ENCODE results near the gene SLC47A2.

The SLC47A2 gene

DNA sequence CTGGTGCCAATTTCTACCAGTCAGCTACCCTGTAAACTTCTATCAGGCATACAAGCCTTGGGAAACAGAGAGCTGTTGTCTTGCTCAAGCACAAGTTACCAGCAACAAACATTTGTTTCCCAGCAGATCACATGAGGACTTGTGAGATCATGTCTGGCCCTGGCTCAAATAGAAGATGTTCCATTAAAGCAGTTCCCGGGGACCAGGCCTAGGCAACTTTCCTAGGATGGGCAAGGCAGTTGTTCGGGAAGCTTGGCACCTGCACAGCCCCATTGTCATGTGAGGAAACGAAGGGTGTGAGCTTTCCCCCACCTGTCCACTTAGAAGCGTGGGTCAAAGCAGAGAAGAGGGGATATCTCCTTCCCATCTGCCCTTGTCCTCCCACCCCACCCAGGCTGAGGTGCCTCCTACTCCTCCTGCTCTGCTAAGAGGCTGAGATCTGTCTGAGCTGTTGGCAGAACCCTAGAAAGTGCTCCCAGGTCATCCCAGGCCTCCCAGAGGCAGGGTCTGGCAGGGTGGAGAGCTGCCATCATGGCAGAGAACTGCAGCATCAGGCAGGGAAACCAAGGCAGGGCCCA, 11.2 kb upstream of the SLC47A2 start:
- Histone ChIP-seq H3K27me3 (ENCODE audit: insufficient read depth, low read depth) (no peaks in the 10 kb centered on the region), H2AFZ (ENCODE audit: low read depth) (no peak overlapping the region), H3K4me2 (no peak overlapping the region), H4K20me1 (ENCODE audit: insufficient read depth) (no peaks in the 10 kb centered on the region), H3K4me3 (IDR thresholded peaks at IDR 0.05; ENCODE audit: insufficient read depth, low read depth, low read length) (no peak overlapping the region), H3K79me2 (ENCODE audit: insufficient read depth, low read depth) (no peaks in the 10 kb centered on the region), H3K4me1 (ENCODE audit: low read depth, poor library complexity, severe bottlenecking) (no peaks in the 10 kb centered on the region), H3K9ac (no peak overlapping the region), H3K36me3 (ENCODE audit: insufficient read depth) (no peaks in the 10 kb centered on the region), H3K27ac (no peak overlapping the region)
- TF ChIP-seq, protein P1, sequence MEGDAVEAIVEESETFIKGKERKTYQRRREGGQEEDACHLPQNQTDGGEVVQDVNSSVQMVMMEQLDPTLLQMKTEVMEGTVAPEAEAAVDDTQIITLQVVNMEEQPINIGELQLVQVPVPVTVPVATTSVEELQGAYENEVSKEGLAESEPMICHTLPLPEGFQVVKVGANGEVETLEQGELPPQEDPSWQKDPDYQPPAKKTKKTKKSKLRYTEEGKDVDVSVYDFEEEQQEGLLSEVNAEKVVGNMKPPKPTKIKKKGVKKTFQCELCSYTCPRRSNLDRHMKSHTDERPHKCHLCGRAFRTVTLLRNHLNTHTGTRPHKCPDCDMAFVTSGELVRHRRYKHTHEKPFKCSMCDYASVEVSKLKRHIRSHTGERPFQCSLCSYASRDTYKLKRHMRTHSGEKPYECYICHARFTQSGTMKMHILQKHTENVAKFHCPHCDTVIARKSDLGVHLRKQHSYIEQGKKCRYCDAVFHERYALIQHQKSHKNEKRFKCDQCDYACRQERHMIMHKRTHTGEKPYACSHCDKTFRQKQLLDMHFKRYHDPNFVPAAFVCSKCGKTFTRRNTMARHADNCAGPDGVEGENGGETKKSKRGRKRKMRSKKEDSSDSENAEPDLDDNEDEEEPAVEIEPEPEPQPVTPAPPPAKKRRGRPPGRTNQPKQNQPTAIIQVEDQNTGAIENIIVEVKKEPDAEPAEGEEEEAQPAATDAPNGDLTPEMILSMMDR (conservative IDR thresholded peaks at IDR 0.05; ENCODE audit: low read depth, low read length): no peak

DNA sequence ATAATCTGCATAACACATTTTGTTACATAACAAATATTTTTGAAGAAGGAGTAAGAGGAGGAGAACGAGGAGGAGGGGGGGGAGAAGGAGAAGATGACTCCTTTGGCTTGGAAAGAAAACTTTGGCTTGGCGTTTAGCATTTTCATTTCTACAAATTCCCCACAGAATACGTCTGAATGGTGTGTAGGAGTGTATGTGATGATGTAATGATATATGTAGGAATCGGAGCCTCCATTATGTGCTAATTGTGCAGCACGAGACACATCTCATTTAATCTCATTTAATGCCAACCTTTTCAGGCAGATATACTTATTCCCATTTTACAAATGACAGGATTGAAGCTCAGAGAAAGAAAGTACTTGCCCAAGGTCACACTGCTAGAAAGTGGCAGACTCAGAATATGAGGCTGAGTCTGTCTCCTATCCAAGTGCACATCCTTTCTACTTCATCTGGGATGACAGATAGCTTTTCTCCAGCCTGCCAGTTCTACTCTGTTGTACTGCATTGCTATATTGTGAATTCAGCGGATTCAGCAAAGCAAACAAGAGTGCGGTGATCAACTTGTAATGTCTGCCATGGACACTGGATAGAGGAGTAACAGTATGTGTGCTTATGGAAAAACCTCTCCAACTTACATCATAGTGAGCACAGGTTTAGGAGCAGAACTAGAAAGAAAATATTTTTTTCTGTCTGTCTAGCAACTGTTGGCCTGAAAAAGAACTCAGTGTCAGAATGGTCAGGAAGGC, 10.4 kb upstream of the SLC47A2 start:
- Histone ChIP-seq H2AFZ (ENCODE audit: low read depth) (no peak overlapping the region), H3K4me2 (no peak overlapping the region), H3K27me3 (ENCODE audit: insufficient read depth, low read depth) (no peaks in the 10 kb centered on the region), H3K9ac (no peak overlapping the region), H4K20me1 (ENCODE audit: insufficient read depth) (no peaks in the 10 kb centered on the region), H3K36me3 (ENCODE audit: insufficient read depth) (no peaks in the 10 kb centered on the region), H3K79me2 (ENCODE audit: insufficient read depth, low read depth) (no peaks in the 10 kb centered on the region), H3K4me3 (IDR thresholded peaks at IDR 0.05; ENCODE audit: insufficient read depth, low read depth, low read length) (no peak overlapping the region), H3K4me1 (ENCODE audit: low read depth, poor library complexity, severe bottlenecking) (no peaks in the 10 kb centered on the region), H3K27ac (no peak overlapping the region)
- TF ChIP-seq, protein P1 (conservative IDR thresholded peaks at IDR 0.05; ENCODE audit: low read depth, low read length): no peak

DNA sequence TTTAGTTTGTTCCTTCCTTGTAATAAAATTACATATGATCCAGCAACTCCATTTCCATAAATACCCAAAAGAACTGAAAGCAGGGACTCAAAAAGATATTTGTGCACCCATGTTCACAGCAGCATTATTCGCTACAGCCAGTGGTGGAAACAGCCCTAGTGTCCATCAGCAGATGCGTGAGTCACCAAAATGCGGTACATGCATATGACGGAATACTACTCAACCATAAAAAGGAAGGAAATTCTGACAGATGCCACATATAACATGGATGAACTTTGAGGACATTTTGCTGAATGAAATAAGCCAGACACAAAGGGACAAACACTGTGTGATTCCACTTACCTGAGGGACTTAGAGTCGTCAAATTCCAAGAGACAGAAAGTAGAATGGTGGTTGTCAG, 9.1 kb upstream of the SLC47A2 start:
- Histone ChIP-seq H3K36me3 (ENCODE audit: insufficient read depth) (no peaks in the 10 kb centered on the region), H3K4me2 (no peak overlapping the region), H4K20me1 (ENCODE audit: insufficient read depth) (no peaks in the 10 kb centered on the region), H3K27ac (no peak overlapping the region), H3K79me2 (ENCODE audit: insufficient read depth, low read depth) (no peaks in the 10 kb centered on the region), H2AFZ (ENCODE audit: low read depth) (no peak overlapping the region), H3K27me3 (ENCODE audit: insufficient read depth, low read depth) (no peaks in the 10 kb centered on the region), H3K4me3 (IDR thresholded peaks at IDR 0.05; ENCODE audit: insufficient read depth, low read depth, low read length) (no peak overlapping the region), H3K4me1 (ENCODE audit: low read depth, poor library complexity, severe bottlenecking) (no peaks in the 10 kb centered on the region), H3K9ac (no peak overlapping the region)
- TF ChIP-seq, protein P1 (conservative IDR thresholded peaks at IDR 0.05; ENCODE audit: low read depth, low read length): no peak

DNA sequence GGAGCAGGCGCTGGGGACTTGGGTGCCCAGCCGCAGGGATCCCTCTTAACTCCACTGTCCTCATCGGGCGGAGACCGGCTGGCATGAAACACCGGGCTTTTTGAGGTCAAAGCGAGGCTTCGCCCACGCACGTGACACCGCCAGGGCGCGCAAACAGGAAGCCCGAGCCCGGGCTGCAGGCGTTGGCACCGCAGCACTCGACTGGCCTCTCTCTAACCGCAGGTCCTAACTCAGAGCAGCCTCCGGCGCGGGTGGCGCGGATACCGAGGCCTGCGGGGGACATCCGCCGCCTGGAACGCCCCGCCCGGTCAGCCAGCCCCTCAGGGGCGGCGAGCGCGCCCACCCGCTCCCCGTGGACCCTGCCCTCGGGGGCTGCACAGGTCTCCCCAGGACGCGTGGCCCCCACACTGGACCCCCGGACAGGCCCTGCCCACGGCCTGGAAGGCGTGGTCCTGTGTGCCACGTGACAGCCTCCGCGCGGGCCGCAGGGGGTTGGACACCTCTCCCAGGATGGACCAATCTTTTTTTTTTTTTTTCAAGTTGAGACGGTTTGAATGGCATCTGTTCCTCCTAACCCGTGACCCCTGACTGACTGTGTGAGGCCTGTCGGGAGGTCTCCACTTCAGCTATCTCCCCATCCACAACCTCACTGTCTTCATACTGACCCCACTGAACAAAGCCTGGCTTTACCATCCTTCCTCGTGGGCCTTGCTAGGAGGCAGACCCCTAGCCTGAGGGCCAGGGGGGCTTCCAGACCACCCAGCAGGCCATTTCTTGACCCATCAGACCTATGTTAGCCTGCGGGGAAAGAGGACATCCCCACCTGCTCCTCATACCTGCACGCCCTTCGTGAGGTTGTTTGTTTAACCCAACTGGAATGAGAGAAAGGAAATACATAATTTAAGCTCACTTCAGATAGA, 8.4 kb upstream of the SLC47A2 start:
- no peaks in the 10 kb centered on the region for H3K27me3 ChIP-seq (ENCODE audit: insufficient read depth, low read depth)
- H3K4me1 ChIP-seq (ENCODE audit: low read depth, poor library complexity, severe bottlenecking): no peaks in the 10 kb centered on the region
- no peaks in the 10 kb centered on the region for H3K36me3 ChIP-seq (ENCODE audit: insufficient read depth)
- TF ChIP-seq, protein P1 (conservative IDR thresholded peaks at IDR 0.05; ENCODE audit: low read depth, low read length): no peak
- H3K27ac ChIP-seq: no peak overlapping the region
- no peak overlapping the region for H3K9ac ChIP-seq
- H3K79me2 ChIP-seq (ENCODE audit: insufficient read depth, low read depth): no peaks in the 10 kb centered on the region
- no peak overlapping the region for H2AFZ ChIP-seq (ENCODE audit: low read depth)
- H4K20me1 ChIP-seq (ENCODE audit: insufficient read depth): no peaks in the 10 kb centered on the region
- no peak overlapping the region for H3K4me3 ChIP-seq (IDR thresholded peaks at IDR 0.05; ENCODE audit: insufficient read depth, low read depth, low read length)
- no peak overlapping the region for H3K4me2 ChIP-seq
